ENCODE data around the gene SNRPA.

DNA sequence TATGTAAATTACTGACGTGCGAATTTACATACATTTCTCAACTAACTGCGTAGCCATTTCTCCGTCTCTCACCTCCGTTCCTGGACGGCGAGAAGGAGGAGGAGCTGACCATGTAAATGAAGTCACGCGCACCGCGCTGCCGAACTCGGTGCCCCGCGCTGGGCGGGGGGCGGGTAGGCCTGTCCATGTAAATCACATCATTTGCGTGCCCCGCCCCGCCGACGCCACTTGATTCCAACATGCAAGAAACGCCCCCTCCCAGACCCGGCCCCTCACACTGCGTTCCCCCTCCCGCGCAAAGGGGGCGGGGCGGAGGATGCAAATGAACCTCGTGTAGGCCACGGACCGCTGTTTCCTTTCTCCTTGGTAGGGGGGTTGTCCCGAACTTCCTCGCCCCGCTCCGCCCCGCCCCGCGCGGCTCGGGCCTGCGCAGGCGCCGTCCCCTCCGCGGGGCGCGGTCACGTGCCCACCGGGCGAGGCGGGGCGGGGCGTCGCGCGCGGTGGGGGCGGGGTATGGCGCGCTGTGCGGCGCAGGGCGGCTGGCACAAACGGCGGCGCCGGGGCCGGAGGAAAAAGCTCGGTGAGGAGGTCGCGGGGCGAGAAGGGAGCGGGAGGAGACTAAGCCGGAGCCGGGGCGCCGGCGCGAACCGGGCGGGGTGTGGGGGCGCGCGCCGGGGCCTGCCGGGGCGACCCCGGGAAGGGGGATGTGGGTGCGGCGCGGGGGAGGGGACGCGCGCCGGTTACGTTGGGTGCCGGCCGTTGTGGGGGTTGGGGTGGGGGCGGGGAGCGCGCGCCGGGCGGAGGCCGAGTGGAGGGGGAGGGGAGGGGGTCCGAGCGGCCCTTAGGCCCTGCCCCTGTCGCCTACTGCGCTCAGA, 47.9 kb downstream of the SNRPA start, which contains the start of gene EGLN2:
- TF ChIP-seq, protein P1, sequence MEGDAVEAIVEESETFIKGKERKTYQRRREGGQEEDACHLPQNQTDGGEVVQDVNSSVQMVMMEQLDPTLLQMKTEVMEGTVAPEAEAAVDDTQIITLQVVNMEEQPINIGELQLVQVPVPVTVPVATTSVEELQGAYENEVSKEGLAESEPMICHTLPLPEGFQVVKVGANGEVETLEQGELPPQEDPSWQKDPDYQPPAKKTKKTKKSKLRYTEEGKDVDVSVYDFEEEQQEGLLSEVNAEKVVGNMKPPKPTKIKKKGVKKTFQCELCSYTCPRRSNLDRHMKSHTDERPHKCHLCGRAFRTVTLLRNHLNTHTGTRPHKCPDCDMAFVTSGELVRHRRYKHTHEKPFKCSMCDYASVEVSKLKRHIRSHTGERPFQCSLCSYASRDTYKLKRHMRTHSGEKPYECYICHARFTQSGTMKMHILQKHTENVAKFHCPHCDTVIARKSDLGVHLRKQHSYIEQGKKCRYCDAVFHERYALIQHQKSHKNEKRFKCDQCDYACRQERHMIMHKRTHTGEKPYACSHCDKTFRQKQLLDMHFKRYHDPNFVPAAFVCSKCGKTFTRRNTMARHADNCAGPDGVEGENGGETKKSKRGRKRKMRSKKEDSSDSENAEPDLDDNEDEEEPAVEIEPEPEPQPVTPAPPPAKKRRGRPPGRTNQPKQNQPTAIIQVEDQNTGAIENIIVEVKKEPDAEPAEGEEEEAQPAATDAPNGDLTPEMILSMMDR (conservative IDR thresholded peaks at IDR 0.05; ENCODE audit: low read length): no peak
- no peak for TF ChIP-seq EZH2phosphoT487 (IDR thresholded peaks at IDR 0.05; ENCODE audit: borderline replicate concordance, low read depth, low read length)

All from OCI-LY7 (cell line).